GM12872 (cell line): ENCODE measurements around the gene ZMYM4.

Experiments used
- CTCF ChIP-seq: IDR thresholded peaks from 3 replicates; pipeline ENCODE4 v1.5.1; 2011; ENCODE audit warnings: low read depth, mild to moderate bottlenecking, low read length, moderate library complexity; ENCODE audit not compliant: insufficient read depth

ZMYM4 gene

GRCh38 chr1:35268282-35269200, at the start of gene ZMYM4:
Gene ZMYM4 (plus strand): TSS chr1:35268709. CDS start chr1:35269047, 338 bp downstream.
- TF ChIP-seq CTCF: 0 out of 3 replicates have a peak, but pooled peaks have one; percentile 13

GRCh38 chr1:35220976-35221375, 47.5 kb upstream of the ZMYM4 start:
- TF ChIP-seq CTCF: peak; percentile 76

GRCh38 chr1:35222322-35223083, 46.0 kb upstream of the ZMYM4 start:
- no peak for TF ChIP-seq CTCF

GRCh38 chr1:35223084-35223630, 45.4 kb upstream of the ZMYM4 start:
- no peak for TF ChIP-seq CTCF

- no peak for TF ChIP-seq CTCF
These were observed 42.0 kb upstream of the ZMYM4 start for GRCh38 chr1:35226546-35226945.

- TF ChIP-seq CTCF: no peak
These were observed 38.7 kb upstream of the ZMYM4 start for GRCh38 chr1:35229587-35230360.
